ENCODE results near the gene HDAC11.

HDAC11 gene

GRCh38 chr3:13501056-13501455, 20.9 kb downstream of the HDAC11 start:
- Histone ChIP-seq H3K4me2 (ENCODE audit: low read depth, low read length) (no peak overlapping the region), H3K4me3 (ENCODE audit: low read length) (no peak overlapping the region), H3K9me3 (replicated peaks; ENCODE audit: insufficient read depth, low read length) (no peaks in the 10 kb centered on the region), H3K27ac (ENCODE audit: low read length) (no peak overlapping the region), H2AFZ (ENCODE audit: low read length) (no peak overlapping the region), H3K79me2 (ENCODE audit: low read length) (no peaks in the 10 kb centered on the region), H3K4me1 (ENCODE audit: low read length) (0 out of 2 replicates have a peak, but pooled peaks cover 3% of the 10 kb centered on the region), H4K20me1 (ENCODE audit: insufficient read depth, low read length) (no peaks in the 10 kb centered on the region), H3K27me3 (replicated peaks; ENCODE audit: insufficient read depth, low read length) (peaks cover 47% of the 10 kb centered on the region), H3K36me3 (replicated peaks; ENCODE audit: insufficient read depth, low read length) (no peaks in the 10 kb centered on the region), H3F3A (ENCODE audit: insufficient read depth, low read length) (peaks cover 3% of the 10 kb centered on the region; the same call in 1 of the 2 replicates), H3K9ac (ENCODE audit: low read length) (no peak overlapping the region), H3K9me2 (replicated peaks; ENCODE audit: insufficient read depth, low read length) (no peaks in the 10 kb centered on the region)
- no peak for DNase-seq
- TF ChIP-seq EZH2 (optimal IDR thresholded peaks at IDR 0.05; ENCODE audit: low read depth, low read length): no peak
- no peak for TF ChIP-seq CTCF (IDR thresholded peaks at IDR 0.05; ENCODE audit: low read length)
- no peak for TF ChIP-seq EZH2phosphoT487 (IDR thresholded peaks at IDR 0.05; ENCODE audit: low read length)

GRCh38 chr3:13501521-13501920, 21.4 kb downstream of the HDAC11 start:
- Histone ChIP-seq H3K79me2 (ENCODE audit: low read length) (no peaks in the 10 kb centered on the region), H3K4me1 (ENCODE audit: low read length) (0 out of 2 replicates have a peak, but pooled peaks cover 3% of the 10 kb centered on the region), H4K20me1 (ENCODE audit: insufficient read depth, low read length) (no peaks in the 10 kb centered on the region), H2AFZ (ENCODE audit: low read length) (no peak overlapping the region), H3K36me3 (replicated peaks; ENCODE audit: insufficient read depth, low read length) (no peaks in the 10 kb centered on the region), H3K9me3 (replicated peaks; ENCODE audit: insufficient read depth, low read length) (no peaks in the 10 kb centered on the region), H3F3A (ENCODE audit: insufficient read depth, low read length) (peaks cover 3% of the 10 kb centered on the region; the same call in 1 of the 2 replicates), H3K4me3 (ENCODE audit: low read length) (no peak overlapping the region), H3K27ac (ENCODE audit: low read length) (no peak overlapping the region), H3K4me2 (ENCODE audit: low read depth, low read length) (no peak overlapping the region), H3K27me3 (replicated peaks; ENCODE audit: insufficient read depth, low read length) (peaks cover 47% of the 10 kb centered on the region), H3K9me2 (replicated peaks; ENCODE audit: insufficient read depth, low read length) (no peaks in the 10 kb centered on the region), H3K9ac (ENCODE audit: low read length) (no peak overlapping the region)
- DNase-seq: no peak
- TF ChIP-seq CTCF (IDR thresholded peaks at IDR 0.05; ENCODE audit: low read length): no peak

GRCh38 chr3:13501958-13502790, 22.1 kb downstream of the HDAC11 start:
- no peak for DNase-seq
- Histone ChIP-seq H3K4me3 (ENCODE audit: low read length) (no peak overlapping the region), H3K9me3 (replicated peaks; ENCODE audit: insufficient read depth, low read length) (no peaks in the 10 kb centered on the region), H4K20me1 (ENCODE audit: insufficient read depth, low read length) (no peaks in the 10 kb centered on the region), H3K4me2 (ENCODE audit: low read depth, low read length) (no peak overlapping the region), H2AFZ (ENCODE audit: low read length) (no peak overlapping the region), H3K9ac (ENCODE audit: low read length) (no peak overlapping the region), H3K36me3 (replicated peaks; ENCODE audit: insufficient read depth, low read length) (no peaks in the 10 kb centered on the region), H3K27me3 (replicated peaks; ENCODE audit: insufficient read depth, low read length) (peaks cover 47% of the 10 kb centered on the region), H3K79me2 (ENCODE audit: low read length) (no peaks in the 10 kb centered on the region), H3K4me1 (ENCODE audit: low read length) (0 out of 2 replicates have a peak, but pooled peaks cover 3% of the 10 kb centered on the region), H3F3A (ENCODE audit: insufficient read depth, low read length) (peaks cover 3% of the 10 kb centered on the region; the same call in 1 of the 2 replicates), H3K27ac (ENCODE audit: low read length) (no peak overlapping the region), H3K9me2 (replicated peaks; ENCODE audit: insufficient read depth, low read length) (no peaks in the 10 kb centered on the region)
- TF ChIP-seq EZH2phosphoT487 (IDR thresholded peaks at IDR 0.05; ENCODE audit: low read length) (no peak), CTCF (IDR thresholded peaks at IDR 0.05; ENCODE audit: low read length) (no peak), EZH2 (optimal IDR thresholded peaks at IDR 0.05; ENCODE audit: low read depth, low read length) (no peak)

Measured in MM.1S (cell line).